Measurements from ENCODE around the gene NDUFV1.
A peak's percentile ranks its signal among the peaks of the same experiment; 100 is the strongest.

NDUFV1 gene

DNA sequence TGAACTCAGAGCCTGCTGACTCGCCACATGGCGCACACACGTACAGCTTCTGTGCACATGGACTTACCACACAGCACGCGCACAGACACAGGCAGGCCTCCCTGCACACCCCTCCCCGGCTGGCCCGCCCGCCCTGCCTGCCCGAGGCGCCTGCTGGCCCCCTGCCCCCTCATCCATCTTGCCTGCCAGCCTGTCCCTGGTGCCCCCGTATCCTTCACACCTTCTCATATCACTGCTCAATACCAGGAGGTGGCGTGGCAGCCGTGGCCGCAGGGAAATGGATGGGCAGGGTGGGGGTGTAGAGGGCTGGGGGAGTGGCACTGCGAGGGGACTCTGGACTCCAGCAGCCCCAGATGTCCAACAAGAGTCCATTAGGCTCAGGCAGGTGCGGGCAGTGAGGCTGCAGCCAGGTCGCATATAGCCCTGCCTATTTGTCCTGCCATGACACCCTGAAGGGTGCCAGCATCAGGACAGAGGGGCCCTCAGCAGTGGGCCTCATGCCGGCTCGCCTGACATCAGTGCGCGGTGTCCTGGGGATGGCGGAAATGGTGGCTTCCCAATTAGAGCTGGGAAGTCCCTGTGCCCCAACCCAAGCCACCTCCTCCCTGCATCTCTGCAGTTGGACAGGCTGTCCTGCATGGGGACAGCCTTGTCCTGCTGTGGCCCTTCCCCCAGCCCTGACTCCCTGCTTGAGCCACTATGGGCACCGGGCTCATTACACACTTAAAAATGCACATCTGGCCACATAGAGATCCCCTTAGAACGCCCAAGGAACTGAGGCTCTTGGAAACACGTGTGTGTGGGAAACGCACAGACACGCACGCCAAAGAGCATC lies 34.8 kb downstream of the NDUFV1 start:
- no peak for DNase-seq

DNA sequence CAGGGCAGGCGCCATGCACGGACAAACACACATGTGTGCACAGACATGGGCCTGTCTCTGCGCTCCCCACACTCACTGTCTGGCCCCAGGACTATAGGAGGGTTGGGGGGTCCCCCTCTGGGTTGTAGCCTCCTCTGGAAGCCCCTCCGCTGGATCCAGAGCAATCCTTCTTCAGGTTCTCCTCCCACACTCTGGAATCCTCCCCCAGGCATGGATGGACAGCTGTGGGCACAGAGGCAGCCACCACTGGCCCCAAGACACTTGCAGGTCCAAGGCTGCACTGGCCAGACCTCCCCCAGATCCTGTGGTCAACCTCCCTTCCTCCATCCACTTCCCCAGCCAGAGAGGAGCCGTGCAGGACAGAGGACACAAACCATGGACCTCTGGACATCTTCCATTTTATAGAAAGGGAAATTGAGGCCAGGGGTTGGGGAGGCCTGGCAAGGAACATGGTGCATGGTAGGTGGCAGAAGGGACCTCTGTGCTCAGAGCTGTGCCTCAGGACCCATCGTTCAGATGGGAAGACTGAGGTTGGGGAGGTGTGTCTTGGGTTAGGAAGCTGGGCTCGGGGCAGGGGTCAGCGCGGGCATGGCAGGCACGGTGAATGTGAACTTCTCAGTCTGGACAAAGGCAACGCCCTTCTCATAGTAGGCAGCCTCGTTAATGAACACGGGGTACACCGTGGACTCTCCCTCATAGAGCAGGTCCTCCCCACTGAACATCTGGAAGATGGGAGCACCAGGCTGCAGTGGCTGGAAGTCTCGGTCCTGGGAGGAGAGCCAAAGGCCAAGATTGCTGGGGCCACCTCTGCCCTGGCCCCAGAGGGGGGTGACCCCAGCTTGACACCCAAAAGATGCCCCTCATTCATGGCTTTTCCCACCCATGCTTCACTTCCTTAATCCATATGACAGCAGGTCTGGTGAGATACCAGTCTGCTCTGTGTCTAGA lies 35.7 kb downstream of the NDUFV1 start:
- DNase-seq = no peak

DNA sequence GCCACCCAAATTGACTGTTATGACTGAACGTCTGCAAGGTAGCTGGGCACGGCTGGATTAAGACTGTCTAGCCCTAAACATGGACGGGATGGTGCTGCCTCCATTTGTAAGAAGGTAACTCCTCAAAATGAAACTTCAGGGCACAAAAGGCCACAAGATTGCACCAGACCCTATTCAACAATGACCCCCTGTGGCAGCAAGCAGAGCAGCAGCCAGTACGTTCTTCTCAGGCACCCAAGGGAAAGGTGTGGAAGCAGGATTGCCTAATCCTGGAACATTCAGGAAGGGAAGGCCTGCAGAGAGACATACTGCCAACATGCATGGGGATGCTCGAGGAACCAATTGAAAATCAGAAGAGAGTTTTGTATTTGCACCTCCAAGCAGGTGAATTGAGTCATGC lies 37.3 kb downstream of the NDUFV1 start:
- DNase-seq = no peak

DNA sequence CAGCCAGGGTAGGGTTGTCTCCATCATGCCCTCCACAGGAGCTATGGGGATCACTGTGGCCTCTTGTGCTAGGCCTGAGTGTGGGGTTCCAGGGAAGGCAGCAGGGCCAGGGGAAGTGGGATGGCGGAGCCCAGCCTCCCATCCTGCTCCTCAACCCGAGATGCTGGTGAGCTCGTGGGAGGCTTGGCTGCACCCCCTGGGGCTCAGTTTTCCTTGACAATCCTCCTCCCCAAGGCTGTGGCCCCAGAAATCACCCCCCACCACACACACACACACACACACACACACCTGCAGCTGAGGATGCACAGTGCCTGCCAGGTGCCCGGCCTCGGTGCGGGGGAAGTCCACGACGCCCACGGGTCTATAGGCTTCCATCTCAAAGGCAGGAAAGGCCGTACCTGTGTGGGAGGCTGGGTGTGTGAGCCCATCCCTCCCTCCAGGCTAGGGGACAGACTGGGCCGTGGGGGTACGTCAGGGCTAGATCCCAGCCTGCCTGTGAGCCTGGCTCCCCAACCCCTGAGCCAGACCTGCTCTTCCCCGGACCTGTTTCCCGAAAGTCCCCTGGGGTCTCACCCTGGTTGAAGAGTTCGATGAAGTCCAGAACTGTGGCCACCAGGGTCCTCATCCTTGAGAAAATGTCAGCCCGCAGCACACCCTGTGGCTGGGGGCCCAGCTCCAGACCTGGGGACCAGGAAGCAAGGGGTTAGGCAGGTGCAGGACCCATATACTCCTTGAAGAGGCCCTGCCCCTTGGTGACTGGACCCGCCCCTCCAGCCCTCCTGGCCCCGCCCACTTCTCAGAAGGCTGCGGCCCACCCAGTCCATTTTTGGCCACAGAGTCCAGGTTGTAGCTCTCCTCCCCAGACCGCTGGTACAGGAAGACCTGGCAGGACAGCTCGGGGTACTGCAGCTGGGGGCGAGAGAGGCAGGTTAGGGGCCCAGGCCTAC lies 38.0 kb downstream of the NDUFV1 start:
- DNase-seq = no peak

DNA sequence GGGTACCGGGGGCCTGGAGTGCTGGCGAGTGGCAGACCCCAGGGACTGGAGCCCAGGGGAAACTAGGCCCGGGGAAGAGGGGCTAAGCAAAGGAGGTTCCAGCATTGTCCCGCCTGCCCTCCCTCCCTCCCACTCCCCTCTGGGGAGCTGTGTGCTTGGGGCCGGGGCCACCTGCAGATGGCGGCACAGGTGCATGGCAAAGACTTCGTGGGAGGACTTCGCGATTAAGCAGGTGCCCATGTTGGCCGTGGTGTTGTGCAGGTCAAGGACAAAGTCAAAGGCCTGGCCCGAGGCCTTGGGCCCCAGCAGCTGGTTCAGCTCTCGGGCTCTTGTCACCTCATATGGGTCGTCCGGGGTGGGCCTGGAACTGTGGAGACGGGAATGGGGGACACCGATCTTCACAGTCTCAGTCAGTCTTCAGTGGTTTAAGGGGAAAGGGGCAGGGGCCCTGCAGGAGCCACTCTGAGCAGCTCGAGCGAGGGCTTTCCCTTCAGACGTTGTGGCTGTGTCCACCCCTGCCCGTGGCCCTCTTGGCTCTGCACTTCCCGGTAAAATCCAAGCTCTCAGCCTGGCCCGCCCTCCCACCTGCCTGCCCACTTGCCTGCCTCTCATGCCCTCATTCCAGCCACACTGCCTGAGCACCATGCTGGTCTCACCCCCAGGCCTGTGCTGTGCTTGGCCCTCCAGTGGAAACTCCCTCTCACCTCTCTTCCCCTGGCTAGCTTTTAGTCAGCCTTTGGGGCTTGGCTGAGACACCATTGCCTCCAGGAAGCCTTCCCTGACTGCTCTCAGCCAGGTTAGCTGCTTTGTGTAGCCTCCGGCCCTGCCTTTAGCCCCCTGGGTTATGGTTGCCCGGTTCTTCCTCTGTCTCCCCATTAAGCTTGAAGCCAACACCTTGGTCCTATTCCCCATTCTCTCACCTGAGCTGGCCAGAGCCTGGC lies 39.1 kb downstream of the NDUFV1 start:
- DNase-seq = no peak

DNA sequence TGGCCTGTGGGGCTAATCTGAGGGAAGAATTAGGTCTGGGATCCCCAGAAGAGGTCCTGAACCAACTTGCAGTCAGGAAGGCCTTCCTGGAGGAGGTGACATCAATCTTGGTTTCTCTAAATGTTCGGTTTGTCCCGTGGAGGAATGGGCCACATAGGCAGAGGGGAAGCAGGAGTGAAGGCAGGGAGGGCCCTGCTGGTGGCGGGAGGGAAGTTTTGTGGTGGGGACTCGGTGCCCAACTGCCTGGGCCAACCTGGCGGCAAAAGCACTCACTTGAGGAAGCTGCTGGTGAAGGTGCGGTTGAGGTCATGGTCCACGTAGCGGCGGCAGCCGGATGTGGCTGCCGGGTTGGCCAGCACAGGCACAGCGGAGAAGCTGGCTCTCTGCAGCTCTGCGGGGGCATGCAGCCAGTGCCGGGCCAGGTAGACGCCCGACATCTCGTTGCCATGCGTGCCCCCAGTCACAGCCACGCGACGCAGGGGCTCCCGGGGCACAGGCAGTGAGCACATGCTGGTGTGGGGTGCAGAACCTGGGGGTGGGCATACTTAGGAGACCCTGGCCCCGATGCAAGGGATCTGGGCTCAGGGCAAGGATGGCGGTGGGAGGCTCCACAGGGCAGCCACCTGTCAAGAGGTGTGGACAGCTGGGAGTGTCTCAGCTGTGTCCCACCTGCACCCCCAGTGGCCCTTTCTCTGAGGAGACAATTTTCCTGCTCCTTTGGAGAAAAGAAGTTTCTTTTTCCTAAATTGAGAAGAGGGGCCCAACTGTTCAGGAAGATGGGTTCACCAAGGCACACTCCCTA lies 40.0 kb downstream of the NDUFV1 start:
- DNase-seq = no peak

DNA sequence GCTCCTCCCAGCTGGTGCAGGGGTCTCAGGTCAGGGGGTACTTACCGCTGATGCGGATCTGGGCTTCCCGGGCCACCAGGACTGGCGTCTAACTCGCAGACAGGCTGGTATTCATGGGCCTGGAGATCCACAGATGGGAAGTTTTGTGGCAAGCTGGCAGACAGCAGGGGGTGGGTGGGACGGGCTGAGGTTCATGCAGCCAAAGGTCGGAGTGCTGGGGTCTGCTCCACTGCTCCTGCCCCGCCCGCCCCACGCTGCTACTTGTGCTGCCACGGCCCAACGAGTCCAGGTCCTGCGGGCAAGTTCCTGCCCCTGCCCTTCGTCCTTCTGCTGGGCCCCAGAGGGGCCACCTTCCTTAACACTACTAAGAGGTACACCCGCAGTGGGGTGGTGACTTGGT lies 40.7 kb downstream of the NDUFV1 start:
- DNase-seq = no peak

DNA sequence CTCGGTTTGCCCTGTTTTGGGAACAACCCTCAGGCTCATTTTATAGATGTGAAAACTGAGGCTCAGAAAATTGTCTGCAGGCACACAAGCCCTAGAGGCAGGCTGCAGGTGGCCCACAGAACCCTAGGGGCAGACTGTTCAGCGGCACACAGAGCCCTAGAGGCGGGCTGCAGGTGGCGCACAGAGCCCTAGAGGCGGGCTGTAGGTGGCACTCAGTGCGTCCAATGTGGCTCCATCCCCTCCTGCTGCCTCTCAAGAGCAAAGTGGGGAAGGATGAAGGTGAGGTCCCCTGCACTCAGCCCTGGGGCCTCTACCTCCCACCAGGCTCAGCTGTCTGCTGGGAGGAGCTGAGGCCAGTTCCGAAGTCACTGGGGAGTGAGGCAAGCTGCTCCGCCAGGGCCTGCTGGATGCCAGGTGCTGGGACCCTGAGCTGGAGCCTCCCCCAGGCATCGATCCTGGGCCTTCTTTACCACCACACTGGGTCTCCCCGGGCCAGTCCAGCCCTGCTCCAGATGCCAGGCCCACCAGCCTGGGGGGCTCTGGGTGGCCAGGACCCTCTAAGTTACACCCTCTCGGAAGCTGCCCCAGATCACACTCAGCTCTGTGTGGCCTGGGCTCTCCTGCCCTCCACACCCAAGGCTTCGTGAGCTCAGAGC lies 41.5 kb downstream of the NDUFV1 start:
- peak; percentile 24 for DNase-seq

DNA sequence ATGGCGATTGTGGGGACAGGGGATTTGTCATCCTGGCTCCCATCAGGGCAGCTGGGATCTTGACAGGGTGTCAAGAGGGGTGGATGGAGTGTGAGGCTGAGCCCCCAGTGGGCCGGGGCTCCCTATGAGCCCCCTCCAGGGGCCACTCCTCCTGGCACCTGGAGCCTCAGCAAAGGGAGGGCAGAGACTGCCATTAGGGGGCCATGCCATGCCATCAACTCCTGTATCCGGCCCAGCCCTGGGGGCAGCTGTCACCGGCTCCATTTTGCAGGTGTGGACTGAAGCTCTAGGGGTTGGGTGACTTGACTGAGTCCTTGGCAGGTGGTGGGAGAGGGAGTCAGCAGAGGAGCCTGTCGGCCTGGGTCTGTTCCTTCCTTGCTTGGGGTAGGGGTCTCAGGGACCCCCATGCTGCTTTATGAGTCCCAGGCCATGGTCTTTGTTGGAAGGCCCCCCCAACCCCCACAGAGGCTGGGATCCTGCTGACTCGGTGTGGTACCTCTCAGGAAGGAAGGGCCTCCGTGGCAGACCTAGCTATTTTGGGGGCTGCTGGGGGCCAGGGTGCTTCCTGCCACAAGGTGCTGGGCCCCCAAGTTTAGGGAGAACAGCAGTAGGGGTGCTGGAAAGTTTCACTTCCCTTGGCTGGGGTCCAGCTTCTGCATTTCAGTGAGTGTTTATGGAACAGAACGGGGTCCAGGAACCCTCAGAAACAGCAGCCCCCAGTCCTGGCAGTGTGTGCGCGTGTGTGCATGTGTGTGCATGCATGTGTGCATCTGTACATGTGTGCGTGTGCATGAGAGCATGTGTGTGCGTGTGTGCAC lies 42.3 kb downstream of the NDUFV1 start:
- DNase-seq = no peak

DNA sequence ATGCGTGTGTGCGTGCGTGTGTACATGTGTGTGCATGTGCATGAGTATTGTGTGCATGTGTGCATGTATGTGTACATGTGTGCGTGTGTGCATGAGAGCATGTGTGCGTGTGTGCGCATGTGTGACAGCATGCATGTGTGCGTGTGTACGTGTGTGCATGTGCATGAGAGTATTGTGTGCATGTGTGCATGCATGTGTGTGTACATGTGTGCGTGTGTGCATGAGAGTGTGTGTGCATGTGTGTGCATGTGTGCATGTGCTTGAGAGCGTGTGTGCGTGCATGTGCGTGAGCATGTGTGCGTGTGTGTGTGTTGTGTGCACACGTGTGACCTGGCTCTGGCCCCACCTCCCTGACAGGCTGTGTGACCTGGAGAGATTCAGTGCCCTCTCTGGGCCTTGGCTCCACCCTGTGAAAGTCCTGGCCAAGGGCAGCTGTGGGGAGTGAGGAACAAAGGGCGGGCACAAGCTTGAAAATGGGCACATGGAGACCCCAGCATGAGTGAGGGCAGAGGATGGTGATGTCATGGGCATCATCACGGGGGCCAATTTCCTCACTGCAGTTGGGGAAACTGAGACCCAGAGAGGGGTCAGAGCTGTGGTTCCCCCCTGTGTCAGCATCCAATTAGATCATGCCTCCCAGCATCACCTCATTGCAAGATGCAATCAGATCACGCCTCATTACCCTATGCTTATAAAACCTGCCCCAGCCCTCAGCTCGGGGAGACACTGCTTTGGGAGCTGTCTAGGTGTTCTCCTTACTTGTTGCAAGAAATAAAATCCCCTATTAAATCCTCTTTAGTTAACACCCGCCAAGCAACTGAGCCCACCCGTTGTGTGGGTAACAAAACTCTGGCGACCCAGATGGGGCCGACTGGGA lies 43.1 kb downstream of the NDUFV1 start:
- DNase-seq = no peak

DNA sequence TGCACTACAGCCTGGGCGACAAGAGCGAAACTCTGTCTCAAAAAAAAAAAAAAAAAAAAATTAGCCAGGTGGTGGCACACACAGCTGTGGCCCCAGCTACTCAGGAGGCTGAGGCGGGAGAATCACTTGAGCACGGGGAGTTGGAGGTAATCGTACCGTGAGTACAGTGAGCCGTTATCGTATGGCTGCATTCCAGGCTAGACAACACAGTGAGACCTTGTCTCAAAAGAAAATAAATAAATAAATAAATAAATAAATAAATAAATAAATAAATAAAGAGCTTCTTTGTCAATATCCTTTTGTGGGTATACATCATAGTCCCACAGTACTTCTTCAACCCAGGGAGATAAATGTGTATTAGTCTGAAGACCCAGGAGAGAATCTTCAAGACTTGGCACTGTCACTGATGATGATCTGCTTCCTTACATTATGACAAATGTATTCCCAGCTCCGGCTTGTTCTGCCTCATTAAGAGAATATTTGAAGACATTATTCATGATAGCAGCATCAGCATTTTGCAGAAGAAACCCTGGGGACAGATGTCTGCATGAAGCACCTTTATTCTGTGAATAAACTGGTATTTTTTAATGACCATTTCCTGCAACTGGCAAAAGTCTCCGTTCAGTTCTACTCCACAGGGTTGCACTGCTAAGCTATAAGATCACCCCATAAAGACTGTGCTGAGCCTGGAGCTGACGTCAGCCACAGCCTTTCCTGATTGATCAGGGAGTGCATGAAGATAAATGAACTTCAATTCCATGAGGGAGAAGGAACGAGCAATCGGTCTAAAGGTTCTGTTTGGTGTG lies 45.4 kb downstream of the NDUFV1 start:
- DNase-seq = no peak

DNA sequence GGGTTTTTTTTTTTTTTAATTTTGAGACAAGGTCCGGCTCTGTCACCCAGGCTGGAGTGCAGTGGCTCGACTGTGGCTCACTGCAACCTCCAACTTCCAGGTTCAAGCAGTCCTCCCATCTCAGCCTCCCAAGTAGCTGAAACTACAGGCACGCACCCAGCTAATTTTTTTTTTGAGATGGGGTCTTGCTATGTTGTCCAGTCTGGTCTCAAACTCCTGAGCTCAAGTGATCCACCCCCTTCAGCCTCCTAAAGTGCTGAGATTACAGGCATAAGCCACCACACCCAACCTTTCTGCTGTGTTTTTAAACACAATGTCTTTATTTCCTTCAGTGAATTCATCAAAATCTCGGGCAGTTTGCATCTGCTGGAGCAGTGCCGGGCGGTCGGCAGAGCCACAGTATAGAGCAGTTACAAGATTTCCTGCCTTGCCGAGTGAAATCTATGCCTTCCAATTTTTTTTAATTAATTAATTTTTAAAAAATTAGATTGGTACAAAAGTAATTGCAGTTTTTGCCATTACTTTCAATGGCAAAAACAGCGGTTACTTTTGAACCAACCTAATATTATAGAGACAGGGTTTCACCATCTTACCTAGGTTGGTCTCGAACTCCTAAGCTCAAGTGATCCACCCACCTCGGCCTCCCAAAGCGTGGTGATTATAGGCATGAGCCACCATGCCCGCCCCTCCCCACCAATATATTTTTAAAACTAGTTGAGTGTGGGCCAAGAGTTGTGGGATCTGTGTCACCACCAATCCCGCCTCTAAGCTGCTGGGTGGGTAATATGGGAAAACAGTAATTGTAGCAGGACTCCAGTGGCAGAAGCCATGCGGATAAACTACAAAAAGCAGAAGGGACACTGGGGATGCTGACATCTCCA lies 46.5 kb downstream of the NDUFV1 start:
- DNase-seq = no peak

DNA sequence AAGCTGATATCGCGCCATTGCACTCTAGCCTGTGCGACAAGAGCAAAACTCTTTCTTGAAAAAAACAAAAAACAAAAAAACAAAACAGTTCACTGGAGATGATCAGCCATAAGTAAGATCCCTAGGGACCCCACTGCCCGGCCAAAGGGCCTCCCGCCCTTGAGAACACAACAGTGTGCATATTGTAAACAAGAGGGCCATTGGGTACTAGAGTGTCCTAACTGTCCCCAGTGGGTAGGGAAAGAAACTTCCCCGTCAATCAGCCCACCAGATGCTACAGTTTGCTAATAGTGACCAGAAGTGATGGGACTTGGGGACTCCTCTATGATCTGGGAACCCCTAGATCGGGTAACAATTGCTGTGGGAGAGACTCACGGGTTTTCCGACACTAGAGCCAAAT lies 47.5 kb downstream of the NDUFV1 start:
- DNase-seq = no peak

DNA sequence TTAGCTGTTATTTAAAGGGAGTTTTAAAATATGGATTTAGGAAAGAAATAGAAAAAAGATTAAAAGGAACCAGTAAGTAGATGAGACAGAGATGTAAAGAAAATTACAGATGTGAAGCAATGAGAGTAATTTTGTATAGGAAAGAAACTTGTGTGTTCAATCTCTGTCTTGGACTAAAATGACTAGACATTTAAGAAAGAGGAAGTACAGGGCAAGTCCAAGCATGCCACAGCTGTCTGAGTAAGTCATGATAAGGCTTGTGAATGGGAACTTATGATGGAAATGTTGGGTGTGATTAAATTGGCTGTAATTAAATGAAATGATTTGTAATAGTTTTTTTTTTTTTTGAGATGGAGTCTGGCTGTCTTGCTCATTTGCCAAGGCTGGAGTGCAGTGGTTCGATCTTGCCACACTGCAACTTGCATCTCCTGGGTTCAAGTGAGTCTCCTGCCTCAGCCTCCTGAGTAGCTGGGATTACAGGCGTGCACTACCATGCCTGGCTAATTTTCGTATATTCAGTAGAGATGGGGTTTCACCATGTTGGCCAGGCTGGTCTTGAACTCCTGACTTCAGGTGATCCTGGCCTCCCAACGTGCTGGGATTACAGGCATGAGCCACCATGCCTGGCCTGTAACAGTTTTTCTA lies 49.7 kb downstream of the NDUFV1 start:
- no peak for DNase-seq

DNA sequence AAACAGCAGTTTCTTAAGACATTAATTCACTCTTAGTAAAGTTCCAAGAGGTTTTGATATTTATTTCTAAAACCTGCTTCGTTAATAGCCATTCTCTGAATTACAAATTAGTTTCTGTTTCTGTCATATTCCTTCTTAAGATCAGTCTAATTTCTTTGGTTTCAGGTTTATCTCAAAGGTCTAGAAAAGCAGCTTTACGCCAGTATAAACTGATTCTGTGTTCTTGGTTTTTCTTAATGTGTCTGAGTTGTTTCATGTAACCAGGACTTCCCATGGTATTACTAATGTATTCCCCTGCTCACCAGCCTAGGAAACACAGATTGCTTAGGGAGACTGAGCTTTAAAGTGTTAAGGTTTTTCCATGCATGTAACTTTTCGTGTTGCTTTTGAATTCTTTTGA lies 50.6 kb downstream of the NDUFV1 start:
- DNase-seq = no peak

Data from NCI-H1092 treated with DMSO at 0.1 percent for 48 hours (cell line).